Activated effector memory CD4-positive, alpha-beta T cell treated with Interleukin-2 at 50 U/mL for 16 hours (primary cell): ENCODE results near the gene SPATC1L.

Experiments used
- DNase-seq: peaks from one replicate; pipeline ENCODE4 v3.0.0-alpha.2; 2020

Gene SPATC1L

GRCh38 chr21:46129846-46130651, 54.2 kb downstream of the SPATC1L start:
- no peak for DNase-seq

- no peak for DNase-seq
Observed at GRCh38 chr21:46128933-46129571, 55.2 kb downstream of the SPATC1L start.

GRCh38 chr21:46128106-46128932, 55.9 kb downstream of the SPATC1L start:
- no peak for DNase-seq

- DNase-seq, result no peak
Observed at GRCh38 chr21:46127239-46128105, 56.8 kb downstream of the SPATC1L start.

GRCh38 chr21:46126309-46127238, 57.7 kb downstream of the SPATC1L start:
- DNase-seq, result no peak

- no peak for DNase-seq
Observed at GRCh38 chr21:46125846-46126301, 58.4 kb downstream of the SPATC1L start.

GRCh38 chr21:46124926-46125845, 59.1 kb downstream of the SPATC1L start:
- DNase-seq, result no peak

- DNase-seq, result no peak
Observed at GRCh38 chr21:46124083-46124925, 60.0 kb downstream of the SPATC1L start.

GRCh38 chr21:46122758-46123683, 61.2 kb downstream of the SPATC1L start:
- no peak for DNase-seq

- no peak for DNase-seq
Observed at GRCh38 chr21:46122237-46122671, 62.0 kb downstream of the SPATC1L start.

GRCh38 chr21:46121286-46122221, 62.7 kb downstream of the SPATC1L start:
- no peak for DNase-seq

GRCh38 chr21:46120301-46121285, 63.7 kb downstream of the SPATC1L start:
- DNase-seq, result no peak

GRCh38 chr21:46119637-46120271, 64.5 kb downstream of the SPATC1L start:
- no peak for DNase-seq

GRCh38 chr21:46119144-46119636, 65.1 kb downstream of the SPATC1L start:
- no peak for DNase-seq
